Measurements from ENCODE around the gene ZRSR2. TPM values are rescaled to one million over a fixed set of nuclear protein-coding genes. Genes with fewer than 3 reads are reported as not detected.
A peak's percentile ranks its signal among the peaks of the same experiment; 100 is the strongest.
"Not testable (repeated sequence)": the region's sequence is repeated elsewhere in the genome, so short reads cannot be mapped to it uniquely, and the experiment has no call there.

The ZRSR2 gene
- total RNA-seq, 1 experiment from 2014 or later, result 2.8 TPM

DNA sequence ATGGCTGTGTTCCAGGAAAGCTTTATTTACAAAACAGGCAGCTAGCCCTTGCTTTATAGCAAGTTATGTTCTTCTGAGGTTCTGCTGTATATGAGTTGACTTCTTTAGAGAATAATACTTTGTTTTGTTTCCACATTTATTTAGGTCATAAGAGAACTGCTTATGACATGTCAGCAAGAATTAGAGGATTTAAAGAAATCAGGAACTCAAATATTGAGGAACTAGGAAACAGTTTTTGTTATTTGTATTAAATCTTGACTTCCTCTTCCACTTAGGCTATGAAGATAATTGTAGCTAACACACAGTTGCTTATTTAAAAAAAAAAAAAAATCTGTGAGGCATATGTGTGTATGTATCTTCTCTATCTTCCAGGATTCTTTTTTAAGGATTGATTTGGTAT is 14.3 kb downstream of the ZRSR2 start:
- DNase-seq (ENCODE audit: low read depth), result no peak

DNA sequence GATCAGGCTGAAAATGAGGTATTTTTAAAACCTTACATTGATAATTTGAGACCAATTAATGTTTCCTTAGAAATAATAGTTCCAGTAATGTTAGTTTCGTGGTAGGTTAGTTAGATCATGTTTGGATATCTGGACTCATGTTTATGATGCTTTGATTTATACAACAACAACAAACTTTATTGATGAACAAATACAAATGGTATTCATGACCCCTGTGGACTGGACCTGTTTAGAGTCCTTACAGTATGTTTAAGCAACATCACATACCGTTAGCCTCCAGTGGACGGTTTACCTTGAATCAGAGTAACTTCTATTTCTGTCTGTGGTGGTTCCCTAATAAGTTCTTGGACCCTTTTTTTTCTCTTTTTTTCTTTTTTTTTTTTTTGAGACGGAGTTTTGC is 18.0 kb downstream of the ZRSR2 start:
- no peak for DNase-seq (ENCODE audit: low read depth)

DNA sequence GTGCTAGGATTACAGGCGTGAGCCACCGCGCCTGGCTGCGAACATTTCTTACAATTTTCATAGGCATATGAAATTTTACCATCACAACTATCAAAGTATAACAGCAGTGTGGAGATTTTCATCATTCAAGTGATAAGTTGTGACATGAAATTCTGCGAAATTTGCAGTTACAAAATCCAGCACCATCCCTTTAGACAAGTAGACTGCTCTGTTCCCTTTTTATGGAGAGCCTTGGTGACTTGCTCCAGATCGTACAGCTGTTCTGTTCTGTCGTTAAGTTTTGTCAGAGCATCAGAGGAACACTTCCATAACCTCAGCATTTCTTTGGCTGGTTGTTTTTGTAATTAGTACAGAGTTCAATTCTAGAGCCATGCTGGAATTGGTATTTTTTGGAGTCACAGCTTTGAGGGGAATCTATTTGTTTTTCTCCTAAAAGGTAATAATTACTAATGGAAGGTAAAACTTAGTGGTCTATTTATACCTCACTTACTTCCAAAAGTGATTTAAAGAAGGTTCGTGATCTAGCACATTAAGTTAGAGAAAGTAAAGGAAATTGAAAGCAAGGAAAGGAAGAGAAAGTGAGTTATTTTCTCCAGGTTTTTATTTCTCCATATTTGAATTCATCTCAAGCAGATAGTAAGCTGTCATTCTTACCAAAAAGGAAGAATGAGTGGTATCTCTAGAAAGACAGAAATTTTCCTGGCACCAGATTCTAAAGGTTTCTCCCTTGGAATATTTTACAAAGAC is 22.1 kb downstream of the ZRSR2 start:
- no peak for DNase-seq (ENCODE audit: low read depth)

DNA sequence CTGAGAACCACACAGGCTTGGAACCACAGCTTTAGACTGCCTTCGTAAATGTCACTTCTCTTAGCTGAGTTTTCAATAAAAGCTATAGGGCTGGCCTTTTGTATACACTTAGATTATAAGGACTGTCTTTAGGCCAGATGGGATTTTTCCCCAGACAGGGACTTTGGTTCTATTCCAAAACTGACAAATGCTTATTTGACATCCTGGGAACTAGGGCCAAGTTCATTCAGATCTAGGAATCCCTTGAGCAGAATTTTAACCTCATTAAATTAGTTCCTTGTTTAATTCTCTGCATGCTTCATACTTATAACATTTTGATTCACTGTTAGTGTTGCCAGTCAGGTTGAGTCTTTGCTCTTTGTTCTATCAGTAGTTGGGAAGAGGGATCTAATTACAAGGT is 23.1 kb downstream of the ZRSR2 start:
- DNase-seq (ENCODE audit: low read depth), result no peak

DNA sequence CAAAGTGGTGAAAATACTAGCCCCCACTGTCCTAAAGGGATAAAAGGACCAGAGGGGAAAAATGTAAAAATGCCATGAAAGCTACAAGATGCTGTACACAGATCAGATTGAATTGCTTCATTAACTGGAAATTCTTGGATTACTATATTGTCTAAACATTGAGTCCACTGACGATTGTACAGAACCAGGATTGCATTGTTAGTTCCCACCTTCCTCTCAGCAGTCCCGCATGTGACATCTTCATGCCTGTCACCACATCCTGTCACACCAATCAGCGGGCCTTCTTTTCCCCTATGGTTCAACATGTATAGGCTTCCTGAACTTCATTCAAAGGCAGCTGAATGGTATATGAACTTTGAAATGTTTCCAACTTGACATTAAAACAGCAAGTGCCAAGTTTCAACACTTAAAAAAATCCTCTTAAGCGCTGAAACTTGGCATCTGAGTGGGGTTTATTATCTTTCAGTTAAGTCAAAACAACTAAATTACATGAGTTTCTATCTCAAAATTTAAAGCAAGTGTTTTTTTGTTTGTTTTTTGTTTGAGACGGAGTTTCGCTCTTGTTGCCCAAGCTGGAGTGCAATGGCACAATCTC is 24.6 kb downstream of the ZRSR2 start:
- DNase-seq (ENCODE audit: low read depth), result no peak

DNA sequence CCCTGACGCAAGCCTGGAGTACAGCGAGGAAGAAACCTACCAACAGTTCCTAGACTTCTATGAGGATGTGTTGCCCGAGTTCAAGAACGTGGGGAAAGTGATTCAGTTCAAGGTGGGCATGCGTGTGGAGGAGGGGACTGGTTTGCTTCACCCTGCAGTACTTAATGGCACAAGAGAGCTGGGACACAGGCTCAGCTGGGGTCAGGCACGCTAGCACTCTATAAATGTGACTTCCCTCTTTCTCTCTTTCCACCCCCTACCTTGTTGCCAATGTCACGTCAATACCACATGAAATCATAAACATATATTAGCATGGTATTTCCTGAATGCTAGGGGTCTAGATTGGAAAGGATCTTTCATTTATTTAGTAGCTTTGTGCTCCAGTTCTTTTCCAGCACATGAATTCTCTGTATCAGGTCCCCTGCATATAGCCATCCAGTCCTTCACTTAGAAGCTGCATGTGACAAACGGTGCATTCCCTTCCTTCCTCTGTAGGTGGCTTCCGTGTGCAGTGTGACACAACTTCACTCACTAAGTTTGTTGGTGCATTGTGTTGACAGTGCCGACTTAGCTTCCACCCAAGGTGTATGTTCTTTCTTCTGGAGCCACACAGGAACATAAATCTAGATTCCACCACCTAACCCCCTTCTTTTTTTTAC is 25.6 kb downstream of the ZRSR2 start:
- peak; percentile 5 for DNase-seq (ENCODE audit: low read depth)

DNA sequence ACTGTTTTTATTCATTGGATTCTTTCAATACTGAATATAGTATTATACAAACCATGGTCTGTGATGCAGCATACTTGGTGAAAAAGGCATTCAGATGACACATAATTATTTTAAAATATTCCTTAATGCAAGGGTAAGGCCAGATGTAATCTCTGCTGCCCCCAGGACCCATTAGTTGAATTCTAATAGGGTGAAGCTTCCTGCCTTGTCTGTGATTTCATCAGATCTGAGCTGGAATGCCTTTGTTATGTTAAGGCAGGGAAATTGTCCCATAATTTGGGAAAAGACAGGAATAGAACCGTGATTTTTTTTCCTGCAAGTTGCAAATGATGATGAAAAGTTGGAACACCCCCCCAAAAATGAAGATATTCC is 26.1 kb downstream of the ZRSR2 start:
- DNase-seq (ENCODE audit: low read depth), result no peak

DNA sequence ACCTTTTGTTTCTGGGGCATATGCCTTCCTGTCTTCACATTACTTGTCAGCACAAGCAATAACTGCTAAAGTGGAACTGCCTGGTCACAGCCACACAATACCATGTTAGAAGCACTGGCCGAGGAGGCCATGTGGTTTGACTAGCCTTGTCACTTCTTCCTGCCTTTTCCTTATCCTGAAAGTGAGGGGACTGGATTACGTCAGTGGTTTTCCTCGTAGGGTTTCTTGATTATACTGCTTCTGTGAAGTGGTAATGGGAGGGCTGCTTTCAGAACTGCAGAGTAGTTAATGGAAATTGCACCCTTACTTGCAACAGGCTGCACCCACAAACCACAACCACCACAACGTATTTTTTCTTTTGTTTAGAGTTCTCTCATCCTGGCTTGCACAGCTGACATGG is 26.6 kb downstream of the ZRSR2 start:
- DNase-seq (ENCODE audit: low read depth), result peak; percentile 1

DNA sequence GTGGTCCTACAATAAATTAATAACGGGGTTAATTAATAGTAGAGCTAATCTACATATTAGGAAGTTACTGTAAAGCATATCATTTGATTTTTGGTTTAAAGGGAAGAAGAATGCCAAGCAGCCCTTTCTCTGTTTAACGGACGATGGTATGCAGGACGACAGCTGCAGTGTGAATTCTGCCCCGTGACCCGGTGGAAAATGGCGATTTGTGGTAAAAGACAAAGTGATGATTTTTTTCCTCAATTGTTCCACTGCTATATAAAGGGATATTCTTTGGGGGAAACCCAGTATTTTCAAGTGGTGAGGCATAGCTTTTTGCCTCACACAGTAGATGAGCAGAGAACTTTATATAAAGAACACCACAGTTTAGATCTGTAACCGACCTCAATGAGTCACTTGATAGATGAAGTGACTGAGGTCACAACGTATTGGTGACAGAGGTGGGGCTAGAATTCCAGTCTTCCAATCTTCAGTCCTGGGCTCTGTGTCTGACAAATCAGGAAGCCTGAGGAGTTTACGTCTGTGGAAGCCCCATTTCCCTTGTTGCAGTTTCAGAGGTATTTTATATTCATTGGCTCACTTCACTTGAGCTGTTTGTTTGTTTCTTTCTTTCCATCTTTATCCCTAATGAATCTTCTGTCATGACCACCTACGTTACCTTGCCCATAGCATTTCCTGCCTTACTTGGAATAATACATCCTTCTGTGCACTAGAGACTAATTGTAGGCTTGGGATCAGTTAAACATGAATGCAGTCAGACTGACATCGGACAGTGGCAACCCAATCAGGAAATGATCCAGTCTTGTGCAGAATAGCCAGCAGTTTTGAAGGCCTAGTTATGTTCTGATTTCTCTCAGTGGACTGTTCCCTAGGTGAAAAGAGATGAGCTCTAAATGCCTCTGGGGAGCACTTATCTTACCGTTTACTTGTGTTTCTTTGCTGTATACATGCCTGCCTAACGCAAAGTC is 30.1 kb downstream of the ZRSR2 start:
- DNase-seq (ENCODE audit: low read depth), result peak; percentile 63

DNA sequence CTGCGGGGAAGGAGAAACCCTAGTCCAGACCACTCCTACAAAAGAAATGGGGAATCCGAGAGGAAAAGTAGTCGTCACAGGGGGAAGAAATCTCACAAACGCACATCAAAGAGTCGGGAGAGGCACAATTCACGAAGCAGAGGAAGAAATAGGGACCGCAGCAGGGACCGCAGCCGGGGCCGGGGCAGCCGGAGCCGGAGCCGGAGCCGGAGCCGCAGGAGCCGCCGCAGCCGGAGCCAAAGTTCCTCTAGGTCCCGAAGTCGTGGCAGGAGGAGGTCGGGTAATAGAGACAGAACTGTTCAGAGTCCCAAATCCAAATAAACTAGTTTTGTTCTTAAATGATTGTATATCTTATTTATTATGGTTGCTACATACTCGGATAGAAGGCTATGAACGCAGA is 32.6 kb downstream of the ZRSR2 start:
- DNase-seq (ENCODE audit: low read depth), result no peak

DNA sequence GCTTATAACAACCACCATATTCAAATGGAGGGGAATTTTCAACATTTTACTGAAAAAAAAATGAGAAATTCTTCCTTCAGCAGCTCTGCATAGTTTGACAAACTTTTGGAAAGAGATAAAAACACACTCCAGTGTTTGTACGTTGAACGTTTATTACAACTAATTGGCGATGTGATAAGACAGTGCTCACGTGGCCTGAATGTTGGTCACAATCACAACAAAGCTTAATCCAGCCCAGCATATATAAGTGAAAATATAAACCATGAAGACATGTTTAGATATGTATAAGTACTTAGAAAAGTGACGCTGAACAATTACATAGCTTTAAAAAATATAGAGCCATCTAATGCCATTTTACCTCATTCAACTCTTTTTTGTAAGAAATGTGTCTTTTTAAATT is 35.7 kb downstream of the ZRSR2 start:
- no peak for DNase-seq (ENCODE audit: low read depth)

DNA sequence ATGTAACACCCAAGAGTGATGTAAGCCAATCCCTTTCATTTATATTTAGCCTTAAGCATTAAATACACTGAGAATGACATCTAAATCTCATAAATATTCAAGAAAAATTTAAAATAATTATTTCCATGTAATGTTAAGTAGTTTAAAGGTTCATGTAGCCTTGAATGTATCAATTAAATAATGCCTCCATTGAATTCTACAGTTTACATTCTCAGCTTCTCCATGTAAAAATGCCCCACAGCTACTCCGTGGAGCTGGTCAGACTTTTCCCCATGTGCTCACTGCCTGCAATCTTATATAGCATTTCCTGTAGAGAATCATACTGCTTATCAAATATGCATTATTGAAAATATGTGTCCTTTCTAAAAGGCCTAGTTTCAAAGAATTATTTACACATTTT is 38.9 kb downstream of the ZRSR2 start:
- DNase-seq (ENCODE audit: low read depth), result no peak

DNA sequence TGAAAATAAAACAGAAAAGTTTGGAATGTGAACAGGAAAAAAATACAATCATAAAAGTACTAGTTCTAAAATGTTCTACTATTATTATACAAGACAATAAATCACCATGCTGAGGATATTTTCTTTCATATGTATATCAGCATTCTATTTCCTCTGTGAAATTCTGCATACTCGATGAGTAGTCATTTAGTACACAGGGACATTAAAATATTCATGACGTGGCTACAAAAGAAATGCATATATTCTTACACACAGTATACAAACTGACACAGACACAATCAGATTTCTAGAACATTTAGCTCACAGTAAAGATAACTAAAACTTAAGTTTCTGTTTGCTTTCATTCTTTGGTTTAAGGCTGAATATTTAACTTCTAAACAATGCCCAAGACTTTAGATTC is 41.1 kb downstream of the ZRSR2 start:
- DNase-seq (ENCODE audit: low read depth), result not testable (repeated sequence)

DNA sequence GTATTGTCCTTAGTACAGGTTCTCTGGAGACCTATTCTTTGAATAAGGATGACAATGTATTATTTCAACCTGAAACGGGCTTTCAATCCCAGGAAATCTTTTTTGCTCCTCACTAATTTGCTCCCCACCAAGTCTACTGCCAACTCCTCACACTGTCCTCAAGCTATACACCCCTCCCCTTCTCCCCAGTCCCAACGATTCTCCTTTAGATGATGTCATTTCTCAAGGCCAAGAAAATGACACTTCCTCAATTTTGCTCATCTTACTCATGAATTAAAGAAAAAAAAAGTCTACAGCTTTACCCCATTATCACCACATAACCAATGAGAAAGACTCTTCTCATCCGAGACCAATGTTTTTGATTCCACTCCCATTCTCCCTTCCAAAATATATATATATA is 43.8 kb downstream of the ZRSR2 start:
- DNase-seq (ENCODE audit: low read depth), result no peak

DNA sequence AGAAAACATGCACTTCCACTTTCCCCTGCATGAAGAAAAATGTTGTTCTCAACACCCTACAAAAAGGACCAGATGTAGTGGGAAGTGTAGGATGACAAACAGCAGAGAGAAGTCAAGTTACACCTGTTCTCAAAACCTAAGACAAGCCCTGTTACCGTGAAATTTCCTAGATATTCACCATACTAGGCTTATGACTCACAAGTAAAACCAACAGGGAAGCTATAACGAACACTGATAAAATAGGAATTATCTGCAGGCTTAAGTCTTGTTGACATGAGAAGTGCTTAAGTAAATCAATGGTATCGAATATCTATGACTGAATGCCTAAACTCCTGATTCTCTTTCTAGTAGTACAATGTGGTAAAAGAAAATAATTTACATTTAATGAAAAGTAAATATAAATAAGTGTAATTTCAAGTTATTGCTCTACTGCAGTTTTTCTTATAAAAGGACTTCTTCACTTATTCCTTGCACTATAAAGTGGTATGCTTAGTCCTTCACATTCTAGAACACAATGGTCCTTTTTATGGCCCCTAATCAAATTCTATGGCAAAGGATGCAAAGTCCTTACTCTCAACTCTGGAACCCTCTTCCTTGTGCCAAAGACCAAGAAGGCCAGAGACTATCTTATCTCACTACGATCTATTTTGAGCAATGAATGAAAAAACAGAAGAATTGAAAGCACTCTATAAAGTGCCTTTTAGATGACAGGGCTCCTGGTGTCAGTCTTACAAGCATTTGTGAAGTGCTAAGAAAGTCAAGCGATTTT is 44.7 kb downstream of the ZRSR2 start:
- DNase-seq (ENCODE audit: low read depth), result no peak

DNA sequence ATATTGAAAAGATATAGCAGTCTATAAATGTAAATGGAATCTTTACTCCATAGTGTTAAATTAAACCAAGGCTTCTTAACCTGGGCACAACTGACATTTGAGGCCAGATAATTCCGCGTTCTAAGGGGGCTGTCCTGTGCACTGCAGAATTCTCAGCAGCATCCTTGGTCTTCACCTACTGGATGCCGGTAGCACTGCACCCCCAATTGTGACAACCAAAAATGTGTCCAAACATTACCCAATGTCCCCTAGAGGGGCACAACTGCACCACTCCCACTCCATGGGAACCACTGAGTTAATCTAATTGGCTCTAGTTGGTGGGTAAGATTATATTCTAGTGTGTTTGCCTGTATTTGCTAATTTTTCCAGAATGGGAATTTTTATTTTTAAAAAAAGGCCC is 47.7 kb downstream of the ZRSR2 start:
- DNase-seq (ENCODE audit: low read depth), result no peak

DNA sequence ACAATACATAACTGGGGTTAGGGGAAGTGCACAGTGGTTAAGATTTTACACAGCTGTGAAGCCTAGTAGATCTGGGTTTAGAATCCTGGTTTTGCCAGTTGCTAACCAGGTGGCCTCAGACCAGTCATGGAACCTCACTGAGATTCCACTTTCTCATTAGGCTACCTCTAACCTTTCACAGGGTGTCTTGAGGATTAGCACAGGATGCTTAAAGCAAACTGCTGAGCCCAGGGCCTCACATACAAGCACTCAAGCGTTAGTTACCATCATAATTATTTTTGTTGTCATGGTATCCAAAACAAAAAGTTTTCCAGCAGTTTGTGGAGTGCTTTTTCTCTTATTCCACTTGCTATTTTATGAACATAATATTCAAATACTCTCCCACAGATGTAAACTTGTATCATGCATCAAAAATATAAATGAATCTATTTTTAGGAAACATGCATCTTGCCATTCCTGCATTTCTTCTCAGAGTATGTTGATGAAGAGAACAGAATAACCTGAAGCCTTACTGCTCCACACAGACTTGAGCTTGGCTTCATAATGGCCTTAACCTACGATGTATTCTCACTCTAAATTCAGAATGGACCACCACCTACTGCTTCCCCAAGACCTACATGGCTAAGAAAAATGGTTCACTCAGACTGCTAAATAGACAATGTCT is 51.7 kb downstream of the ZRSR2 start:
- no peak for DNase-seq (ENCODE audit: low read depth)

DNA sequence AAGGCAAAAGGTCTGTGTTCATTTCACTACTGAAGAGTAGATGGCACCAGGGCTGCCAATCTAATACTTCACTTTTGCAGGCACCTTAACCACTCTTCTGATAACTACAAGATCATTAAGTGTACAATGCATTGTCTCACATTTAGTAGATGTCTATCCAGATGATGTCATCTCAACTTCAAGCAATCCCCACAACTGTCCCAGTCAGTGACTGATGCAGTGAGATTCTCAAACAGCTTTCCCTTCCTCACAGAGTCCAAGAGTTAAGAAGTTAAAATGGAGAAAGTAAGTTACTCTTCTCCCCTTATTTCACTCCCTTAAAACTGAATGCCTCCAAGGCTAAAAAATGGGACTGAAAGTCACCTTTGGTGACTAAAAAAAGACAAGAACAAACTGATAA is 53.7 kb downstream of the ZRSR2 start:
- DNase-seq (ENCODE audit: low read depth), result no peak

DNA sequence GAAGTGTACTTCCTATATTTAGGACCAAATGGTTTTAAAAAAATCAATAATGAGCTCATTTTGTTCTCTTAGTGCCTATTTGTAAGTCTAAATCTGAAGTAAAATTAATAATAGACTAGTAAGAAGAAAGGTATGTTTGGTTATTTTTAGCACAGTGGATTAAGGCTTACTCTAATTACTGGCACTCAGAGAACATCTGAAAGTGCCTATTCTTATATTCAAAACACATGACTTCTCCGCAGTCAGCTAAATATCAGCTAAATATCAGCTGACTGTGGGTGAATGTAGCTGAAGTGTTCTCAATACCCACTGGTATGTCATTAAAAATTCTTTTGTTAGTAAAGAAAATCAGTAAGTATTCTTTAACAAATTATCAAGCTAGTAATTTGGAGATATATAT is 58.3 kb downstream of the ZRSR2 start:
- DNase-seq (ENCODE audit: low read depth), result no peak

DNA sequence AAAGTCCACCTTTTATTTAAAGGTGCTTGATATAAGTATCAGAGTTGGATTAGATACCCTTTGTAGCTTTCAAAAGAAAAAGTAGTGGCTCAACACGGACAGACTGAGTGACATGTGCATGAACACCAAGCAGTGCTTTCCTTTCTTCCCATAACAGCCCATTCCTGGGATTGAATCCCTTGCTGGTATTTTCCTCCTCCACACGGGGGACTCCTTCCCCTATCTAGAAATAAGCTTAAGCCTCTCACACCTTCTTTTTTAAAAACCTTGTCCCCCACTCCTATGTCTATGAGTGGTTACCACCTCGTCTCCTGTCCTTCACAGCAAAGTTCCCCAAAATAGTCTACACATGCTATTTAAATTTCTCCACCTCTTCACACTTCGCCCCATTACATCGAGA is 59.3 kb downstream of the ZRSR2 start:
- DNase-seq (ENCODE audit: low read depth), result no peak

DNA sequence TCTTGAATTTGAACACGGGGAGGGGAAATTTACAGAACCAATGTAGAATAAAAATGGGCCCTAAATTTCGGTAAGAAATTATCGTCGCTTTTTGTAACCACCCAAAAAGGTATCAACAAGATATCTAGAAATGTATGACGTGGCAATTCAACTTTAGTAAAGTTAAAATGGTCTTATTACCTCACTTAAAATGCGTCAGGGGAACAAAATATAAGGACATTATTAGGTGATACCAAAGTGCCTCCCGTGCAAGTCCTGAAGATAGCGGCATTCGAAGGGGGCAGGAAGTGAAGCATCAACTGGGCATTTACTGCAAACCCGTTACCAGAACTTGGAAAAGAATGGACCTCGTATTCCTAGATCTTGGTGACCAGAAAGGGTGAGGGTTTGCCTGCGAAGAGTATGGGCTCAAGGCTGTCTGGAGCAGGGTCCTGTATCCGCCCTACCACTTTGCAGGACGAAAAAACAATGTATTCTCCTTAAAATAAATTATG is 63.3 kb downstream of the ZRSR2 start:
- peak; percentile 22 for DNase-seq (ENCODE audit: low read depth)

Measured in RPMI7951 (cell line).